GM19099 (cell line): ENCODE data around the gene C9orf153.

Experiments used
- POLR2A ChIP-seq: IDR thresholded peaks from 3 replicates; pipeline ENCODE4 v1.6.1; 2011; ENCODE audit warnings: low read depth; ENCODE audit not compliant: insufficient read length; ENCODE audit errors: extremely low read depth

Gene C9orf153

DNA sequence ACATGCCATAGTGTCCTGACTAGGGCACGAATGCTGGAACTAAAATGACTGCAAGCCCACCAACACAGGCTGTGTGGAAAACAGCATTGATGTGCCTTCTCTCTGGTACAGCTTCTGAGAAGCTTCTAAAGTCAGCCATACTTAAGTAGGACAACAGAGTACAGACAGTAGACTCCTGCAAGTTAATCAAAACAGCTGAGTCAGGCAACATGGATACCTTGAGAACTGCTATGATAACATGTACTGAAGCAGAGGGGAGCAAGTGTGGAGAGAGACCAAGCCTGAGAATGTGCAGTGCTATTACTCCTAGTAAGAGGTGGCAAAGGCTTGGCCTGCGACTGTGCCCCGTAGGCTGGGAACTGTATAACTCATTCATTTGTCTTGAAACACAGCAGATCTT is 20.4 kb upstream of the C9orf153 start:
- no peak for TF ChIP-seq POLR2A

DNA sequence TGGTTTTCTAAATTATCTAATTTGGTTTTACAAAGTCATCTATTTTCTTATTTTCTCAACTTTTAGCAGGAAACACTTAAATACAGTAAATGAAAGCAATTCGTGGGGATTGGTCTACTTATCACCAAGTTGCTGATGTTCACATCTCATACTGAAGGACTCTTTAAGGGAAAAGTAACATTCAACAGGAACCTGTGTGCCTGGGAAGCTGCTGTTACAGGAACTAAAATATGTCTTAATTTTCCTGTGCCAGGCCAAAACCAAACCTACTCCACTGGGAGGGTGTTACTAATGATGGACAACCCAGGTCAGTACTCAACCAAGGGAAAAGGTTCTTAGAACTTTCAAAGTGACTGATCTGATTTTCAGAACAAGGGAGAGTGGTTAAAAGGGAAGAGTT is 17.6 kb upstream of the C9orf153 start:
- no peak for TF ChIP-seq POLR2A

- TF ChIP-seq POLR2A: no peak
These were observed 16.5 kb upstream of the C9orf153 start for GRCh38 chr9:86275962-86276361.

DNA sequence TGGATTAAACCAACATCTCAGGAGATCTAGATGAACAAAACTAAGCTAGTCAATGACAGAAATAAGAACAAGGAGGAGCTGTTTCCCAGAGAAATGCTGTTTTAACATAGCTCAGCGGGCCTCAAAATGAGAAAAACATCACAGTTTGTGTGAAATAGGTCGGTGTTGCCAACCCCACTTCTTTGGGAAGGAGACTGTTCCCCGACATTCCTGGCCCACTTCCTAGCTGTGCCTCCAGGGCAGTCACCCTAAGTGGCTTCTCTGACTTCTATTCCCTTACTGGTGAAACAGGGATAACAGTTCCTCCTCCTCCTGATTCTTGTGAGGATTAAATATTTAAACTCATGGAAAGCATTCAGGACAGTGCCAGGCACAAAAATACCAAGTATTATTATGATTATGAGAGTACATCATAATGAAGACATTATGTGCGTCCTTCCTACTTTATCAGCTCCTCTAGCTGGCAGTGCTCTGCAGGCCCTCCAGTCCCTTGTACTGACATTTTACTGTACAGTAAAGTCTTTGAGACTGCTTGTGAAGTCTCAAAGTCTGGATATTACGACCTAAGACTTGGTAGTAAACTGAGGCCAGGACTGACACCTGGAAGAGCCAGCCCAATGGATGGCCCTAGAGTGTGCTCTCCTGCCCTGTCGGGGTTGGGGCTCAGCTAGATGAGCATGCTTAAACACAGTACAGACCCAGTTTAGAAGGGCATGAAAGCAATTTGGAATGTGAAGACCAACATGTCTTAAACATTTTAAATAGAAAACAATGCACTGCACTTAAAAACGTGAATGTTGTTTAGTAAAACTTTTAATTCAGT is 15.6 kb upstream of the C9orf153 start:
- no peak for TF ChIP-seq POLR2A

GRCh38 chr9:86272221-86272620 is 12.8 kb upstream of the C9orf153 start:
- no peak for TF ChIP-seq POLR2A

DNA sequence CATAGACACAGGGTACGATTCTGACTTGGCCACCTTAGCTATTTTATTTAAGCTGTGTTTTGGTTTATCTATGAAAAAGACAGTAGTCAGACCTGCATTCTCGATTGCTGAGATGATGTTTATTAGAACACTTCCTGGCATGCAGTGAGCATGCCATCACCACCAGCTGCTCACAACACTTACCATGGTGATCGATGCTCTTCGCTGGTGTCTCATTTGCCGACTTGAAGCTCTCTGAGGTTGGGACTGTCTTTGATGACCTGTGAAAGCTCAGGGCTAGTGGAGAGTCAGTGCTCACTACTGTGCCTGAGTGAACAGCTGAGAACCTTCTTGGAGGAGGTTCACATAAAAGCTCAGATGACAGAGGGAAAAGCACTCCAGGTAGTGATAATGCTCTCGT is 4.4 kb upstream of the C9orf153 start:
- TF ChIP-seq POLR2A: no peak

DNA sequence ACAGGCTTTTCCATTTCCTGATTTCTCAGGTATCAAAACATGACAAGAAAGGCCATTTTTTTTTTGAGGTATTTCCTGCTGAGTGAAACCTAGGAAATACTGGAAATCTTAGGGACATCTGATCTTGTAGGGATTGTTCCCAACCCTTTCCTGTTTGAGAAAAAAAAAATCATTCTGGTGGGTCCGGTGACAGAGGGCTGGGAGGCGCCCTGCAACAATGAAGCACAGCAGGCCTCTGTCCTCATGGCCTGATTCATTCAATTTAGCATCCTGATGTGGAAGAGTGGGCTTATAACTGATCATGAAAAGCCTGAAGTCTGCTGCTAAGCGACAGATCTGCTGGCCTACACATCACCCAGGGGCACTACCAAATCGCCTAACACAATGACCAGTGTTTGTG is 3.0 kb upstream of the C9orf153 start:
- TF ChIP-seq POLR2A: no peak

GRCh38 chr9:86257391-86257790 is 2.1 kb downstream of the C9orf153 start:
- TF ChIP-seq POLR2A: no peak

GRCh38 chr9:86256653-86257052 is 2.8 kb downstream of the C9orf153 start:
- TF ChIP-seq POLR2A: no peak

- TF ChIP-seq POLR2A: no peak
These were observed 5.9 kb downstream of the C9orf153 start for GRCh38 chr9:86253577-86253976.

GRCh38 chr9:86252870-86253269 is 6.6 kb downstream of the C9orf153 start:
- TF ChIP-seq POLR2A: no peak

DNA sequence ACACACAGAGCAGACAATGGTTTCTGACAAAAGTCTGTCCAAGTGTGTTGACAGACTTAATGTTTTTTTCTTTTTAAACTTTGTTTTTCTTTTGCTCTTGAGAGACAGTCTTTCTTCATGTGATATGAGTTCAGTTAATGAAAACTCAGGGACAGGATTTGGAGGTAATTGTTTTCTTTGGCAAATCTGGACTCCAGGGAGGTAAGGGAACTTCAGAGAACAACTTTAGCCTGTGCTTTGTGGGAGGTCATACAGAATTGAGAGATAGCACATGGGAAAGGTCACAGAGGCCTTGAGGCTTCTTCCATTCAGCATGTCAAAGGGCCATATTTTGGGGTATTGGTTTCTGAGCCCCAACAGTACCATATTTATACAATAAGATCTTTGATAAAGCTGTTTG is 9.3 kb downstream of the C9orf153 start:
- TF ChIP-seq POLR2A: no peak

DNA sequence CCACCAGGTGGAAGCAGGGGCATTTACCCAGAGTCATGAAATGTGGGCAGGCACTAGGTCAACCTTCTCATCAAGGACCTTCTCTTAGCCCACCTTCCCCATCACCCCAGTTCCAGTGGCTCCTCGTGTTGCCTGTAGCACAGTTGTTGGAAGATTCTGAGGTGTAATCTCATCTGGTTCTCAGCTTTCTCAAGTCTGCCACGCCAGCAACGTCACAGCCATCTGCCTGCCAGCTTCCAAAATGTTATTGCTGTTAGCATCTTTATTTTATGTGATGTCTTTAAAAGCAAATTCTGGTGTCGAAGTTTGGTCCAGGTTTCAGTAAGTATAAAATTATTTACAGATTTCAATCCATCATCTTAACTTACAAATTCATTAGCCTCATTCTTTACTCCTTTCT is 10.7 kb downstream of the C9orf153 start:
- no peak for TF ChIP-seq POLR2A

GRCh38 chr9:86246752-86247161 is 12.7 kb downstream of the C9orf153 start:
- no peak for TF ChIP-seq POLR2A

DNA sequence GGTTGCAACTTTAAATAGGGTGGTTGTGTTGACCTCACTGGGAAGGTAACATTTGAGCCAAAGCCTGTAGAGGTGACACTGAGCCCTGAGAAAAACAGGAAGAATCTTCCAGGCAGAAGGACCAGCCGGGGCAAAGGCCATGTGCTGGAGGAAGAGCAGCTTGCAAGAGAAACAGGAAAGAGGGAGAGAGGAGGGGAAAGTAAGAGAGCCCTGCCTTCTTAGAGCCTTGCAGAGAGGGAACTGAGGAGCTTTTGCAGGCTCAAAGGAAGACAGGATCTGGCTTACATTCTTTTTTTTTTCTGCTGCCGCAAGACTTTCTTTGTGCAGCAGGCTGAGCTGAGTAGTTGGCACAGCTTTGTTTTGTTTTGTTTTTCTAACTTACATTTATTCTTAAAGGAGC is 17.4 kb downstream of the C9orf153 start:
- TF ChIP-seq POLR2A: no peak

- TF ChIP-seq POLR2A: no peak
These were observed 18.2 kb downstream of the C9orf153 start for GRCh38 chr9:86241216-86241615.
